GM12878 (cell line): ENCODE data around the gene MEAK7. TPM values are rescaled to one million over a fixed set of nuclear protein-coding genes. Genes with fewer than 3 reads are reported as not detected.

Experiments used
- ATAC-seq: fragments of 200-7000 bp; cut with Tn5 transposase; 3 replicates; pipeline ENCODE4 v1.9.1; 2020; ENCODE audit warnings: mild to moderate bottlenecking, moderate library complexity
- BruUV-seq: library from RNA; stranded (reverse); fragments of 400-500 nt; replicated peaks from 2 replicates; lab custom pipeline; 2021; lab: Mats Ljungman, UMichigan
- CTCF ChIA-PET: fragments of 300-600 bp; sonication (Branson Sonifier 250); formaldehyde crosslinking; extraction: SDS; loops from one replicate; lab custom pipeline; 2021; ENCODE audit warnings: inconsistent platforms; lab: Yijun Ruan, JAX
- POLR2A ChIA-PET: fragments of 350-600 bp; formaldehyde crosslinking; extraction: SDS; loops from one replicate; lab custom pipeline; 2021; ENCODE audit warnings: inconsistent platforms; lab: Charles Lee
- RAD21 ChIA-PET: fragments of 300-600 bp; sonication (Branson Sonifier 250); formaldehyde crosslinking; loops from one replicate; lab custom pipeline; 2023; ENCODE audit warnings: antibody characterized with exemption; ENCODE audit not compliant: unreplicated experiment; lab: Charles Lee
- SMC1A ChIA-PET: fragments of 300-600 bp; sonication (Branson Sonifier 250); formaldehyde crosslinking; loops from one replicate; lab custom pipeline; 2023; ENCODE audit not compliant: unreplicated experiment, uncharacterized antibody; lab: Charles Lee
- DNase-seq: peaks from one replicate; pipeline ENCODE4 v3.0.0-alpha.2; 2011; ENCODE audit warnings: low read depth, low spot score
- FAIRE-seq: peaks from 3 replicates; lab custom pipeline; 2011; peaks lifted over from hg19 to GRCh38; lab: Jason Lieb, UNC
- H2AFZ ChIP-seq: 2 replicates; pipeline ENCODE4 v1.6.0; 2011; ENCODE audit warnings: low read depth, low read length, control low read depth; ENCODE audit not compliant: control insufficient read depth
- H3K27ac ChIP-seq: 2 replicates; pipeline ENCODE4 v1.5.1; 2011; ENCODE audit warnings: control low read depth; ENCODE audit not compliant: control insufficient read depth, insufficient read depth
- H3K27me3 ChIP-seq, 2 experiments: replicated peaks in 1 of 2; 2 replicates each; pipeline versions ENCODE4 v1.6.0 to v1.6.1; 2011; ENCODE audit warnings: low read length in 1 of 2; ENCODE audit not compliant: control insufficient read depth in 2 of 2, insufficient read depth in 2 of 2
- H3K36me3 ChIP-seq, 2 experiments: 2 replicates each; pipeline ENCODE4 v1.5.1; 2011; ENCODE audit warnings: low read length in 1 of 2; ENCODE audit not compliant: control insufficient read depth in 2 of 2, insufficient read depth in 2 of 2
- H3K4me1 ChIP-seq: 2 replicates; pipeline ENCODE4 v1.6.1; 2011; ENCODE audit warnings: mild to moderate bottlenecking, low read length, moderate library complexity, mixed read lengths; ENCODE audit not compliant: control insufficient read depth, insufficient read depth
- H3K4me2 ChIP-seq: 2 replicates; pipeline ENCODE4 v1.6.0; 2011; ENCODE audit warnings: control low read depth; ENCODE audit not compliant: control insufficient read depth, insufficient read depth
- H3K4me3 ChIP-seq: fragments of 200-600 bp; sonication (generic); 2 replicates; pipeline ENCODE4 v1.5.1; 2016
- H3K79me2 ChIP-seq: 2 replicates; pipeline ENCODE4 v1.6.0; 2011; ENCODE audit warnings: low read length; ENCODE audit not compliant: control insufficient read depth, insufficient read depth
- H3K9ac ChIP-seq: 2 replicates; pipeline ENCODE4 v1.8.0; 2011; ENCODE audit warnings: low read length, control low read depth, mixed read lengths; ENCODE audit not compliant: control insufficient read depth, insufficient read depth
- H3K9me3 ChIP-seq: replicated peaks from 3 replicates; pipeline ENCODE4 v1.5.1; 2011; ENCODE audit warnings: mild to moderate bottlenecking, low read length; ENCODE audit not compliant: control insufficient read depth, insufficient read depth
- H4K20me1 ChIP-seq: 2 replicates; pipeline ENCODE4 v1.6.0; 2011; ENCODE audit not compliant: control insufficient read depth, insufficient read depth
- BCL11A ChIP-seq: IDR thresholded peaks from 2 replicates; pipeline ENCODE4 v1.6.1; 2011; ENCODE audit warnings: low read depth, low read length
- BCL3 ChIP-seq: IDR thresholded peaks from 2 replicates; pipeline ENCODE4 v1.6.1; 2011; ENCODE audit warnings: borderline replicate concordance, low read depth, mild to moderate bottlenecking, moderate library complexity, low read length; ENCODE audit not compliant: insufficient read depth, poor library complexity, severe bottlenecking
- CEBPZ ChIP-seq: fragments of 150-350 bp; IDR thresholded peaks from 2 replicates; pipeline ENCODE4 v1.6.1; 2016; ENCODE audit warnings: low read depth, low read length
- HCFC1 ChIP-seq: fragments of 150-350 bp; IDR thresholded peaks from 2 replicates; pipeline ENCODE4 v1.6.1; 2014; ENCODE audit warnings: low read length
- MAX ChIP-seq: IDR thresholded peaks from 2 replicates; pipeline ENCODE4 v1.6.1; 2012; ENCODE audit warnings: low read depth, low read length, improper control_type of control experiment
- MLLT1 ChIP-seq: fragments of 450-650 bp; IDR thresholded peaks from 2 replicates; pipeline ENCODE4 v1.6.1; 2016; ENCODE audit warnings: mild to moderate bottlenecking
- PAX8 ChIP-seq: fragments of 450-650 bp; IDR thresholded peaks from 2 replicates; pipeline ENCODE4 v1.6.1; 2017; ENCODE audit warnings: mild to moderate bottlenecking, moderate library complexity
- POU2F2 ChIP-seq: IDR thresholded peaks from 3 replicates; pipeline ENCODE4 v1.6.1; 2011; ENCODE audit warnings: low read depth, mild to moderate bottlenecking, low read length, borderline replicate concordance
- RAD21 ChIP-seq: IDR thresholded peaks from 2 replicates; pipeline ENCODE4 v1.6.1; 2011; ENCODE audit warnings: mild to moderate bottlenecking, low read depth, low read length, moderate library complexity; ENCODE audit not compliant: insufficient read depth
- RB1 ChIP-seq: fragments of 450-650 bp; formaldehyde crosslinking; IDR thresholded peaks from 2 replicates; pipeline ENCODE4 v1.6.1; 2017; ENCODE audit warnings: mild to moderate bottlenecking, borderline replicate concordance
- YBX1 ChIP-seq: fragments of 450-650 bp; IDR thresholded peaks from 2 replicates; pipeline ENCODE4 v1.6.1; 2016; ENCODE audit warnings: antibody characterized with exemption
- ZBED1 ChIP-seq: IDR thresholded peaks from 2 replicates; pipeline ENCODE4 v1.6.1; 2016; ENCODE audit warnings: borderline replicate concordance
- ZBTB33 ChIP-seq: fragments of 450-650 bp; IDR thresholded peaks from 2 replicates; pipeline ENCODE4 v1.6.1; 2017; ENCODE audit warnings: mild to moderate bottlenecking
- ZNF207 ChIP-seq: fragments of 450-650 bp; IDR thresholded peaks from 2 replicates; pipeline ENCODE4 v1.6.1; 2014; ENCODE audit warnings: antibody characterized with exemption, mild to moderate bottlenecking, borderline replicate concordance
- WGBS: methylation state at CpG from one replicate; pipeline ENCODE4 v1.1.6; 2016; ENCODE audit warnings: low lambda C conversion rate; ENCODE audit not compliant: insufficient replicate concordance, insufficient coverage; ENCODE audit errors: missing lambda C conversion rate; 5-methylcytosine and 5-hydroxymethylcytosine counted together
- in situ Hi-C: fragments of 300-500 bp; cut with MboI; formaldehyde crosslinking; loops from 9 replicates; pipeline ENCODE4 v1.14.3; 2018; ENCODE audit warnings: mixed read lengths
- intact Hi-C: fragments of 100-400 bp; cut with micrococcal nuclease; formaldehyde crosslinking; loops from one replicate; pipeline ENCODE4 v1.14.2; 2022; ENCODE audit not compliant: unreplicated experiment
- polyA plus RNA-seq, 11 experiments: library from polyadenylated mRNA; depleted of rRNA in 4 of 11; unstranded in 6 of 11; stranded (reverse) in 5 of 11; fragments of >200 nt; fragmentation: Nextera tagmentation in 4 of 11; fragmentation: Illumina TruSeq in 1 of 11; extraction: Ambion mirVana in 4 of 11; extraction: Trizol in 1 of 11; gene quantifications; 1 replicate in 1 of 11; 2 replicates in 10 of 11; pipeline versions ENCODE4 v1.2.1 to v1.2.3, GENCODE V29; 2011 to 2016; ENCODE audit warnings: inconsistent platforms in 2 of 11, missing spikeins in 2 of 11, low read depth in 1 of 11
- total RNA-seq, 4 experiments: library from RNA; depleted of rRNA in 3 of 4; stranded (reverse); fragments of >200 nt in 3 of 4; fragmentation: Illumina TruSeq in 1 of 4; extraction: Trizol in 1 of 4; gene quantifications; 2 replicates each; pipeline versions ENCODE4 v1.2.1 to v1.2.3, GENCODE V29; 2013 to 2021

Gene MEAK7
- total and polyA plus RNA-seq, 10 of the 15 experiments (the other 5 are each of a cell fraction or from before 2014, with no cell fraction given), result 1.4 to 11.9 (median 6.4) TPM

GRCh38 chr16:84526794-84527531 lies 22.5 kb upstream of the MEAK7 start:
- H3K4me1 ChIP-seq, result peaks cover 6% of the 10 kb centered on the region
- H3K27ac ChIP-seq, result no peak overlapping the region
- H3K9me3 ChIP-seq, result peaks cover 8% of the 10 kb centered on the region
- SMC1A ChIA-PET, result interaction anchor here (1.7 kb wide), 1 partner anchor 11 kb away, joined by 3 read pairs; no protein-coding TSS in a partner anchor
- BruUV-seq, result no TSS peak
- H3K4me3 ChIP-seq, result no peak overlapping the region
- CTCF ChIA-PET, result interaction anchor here (1.2 kb wide), 1 partner anchor 16 kb away, joined by 3 read pairs; no protein-coding TSS in a partner anchor
- POLR2A ChIA-PET, result no interaction called here
- 39% methylated on average over 29 of the region's 29 CpGs for WGBS
- ATAC-seq (no peak), DNase-seq (no peak), FAIRE-seq (no peak)
- intact Hi-C loops, result no loop called here
- RAD21 ChIA-PET, result interaction anchor here (1.5 kb wide), 1 partner anchor 25 kb away, joined by 4 read pairs; no protein-coding TSS in a partner anchor
- H3K27me3 ChIP-seq, result no peaks in the 10 kb centered on the region
- no peaks in the 10 kb centered on the region for H3K79me2 ChIP-seq
- H2AFZ ChIP-seq, result no peak overlapping the region
- no peaks in the 10 kb centered on the region for H4K20me1 ChIP-seq
- H3K9ac ChIP-seq, result no peak overlapping the region
- in situ Hi-C loops, result no loop called here
- H3K4me2 ChIP-seq, result no peak overlapping the region
- H3K36me3 ChIP-seq, result no peaks in the 10 kb centered on the region
- TF ChIP-seq ZNF207 (no peak), MLLT1 (no peak), CEBPZ (no peak), RAD21 (no peak), BCL3 (no peak), BCL11A (no peak), POU2F2 (no peak), MAX (no peak), RB1 (no peak), ZBTB33 (no peak), YBX1 (no peak), HCFC1 (no peak), PAX8 (no peak), ZBED1 (no peak)
